LoVo (cell line): ENCODE data around the gene B3GNT2.

Experiments
- DNase-seq: peaks from one replicate; pipeline ENCODE4 v3.0.0-alpha.2; 2016; ENCODE audit warnings: low spot score

Gene B3GNT2

GRCh38 chr2:62205554-62205953, 9.6 kb downstream of the B3GNT2 start:
- DNase-seq = no peak

GRCh38 chr2:62206024-62206423, 10.1 kb downstream of the B3GNT2 start:
- DNase-seq = no peak

GRCh38 chr2:62207491-62207890, 11.6 kb downstream of the B3GNT2 start:
- no peak for DNase-seq

- DNase-seq = no peak
Measured at GRCh38 chr2:62208074-62208757, 12.3 kb downstream of the B3GNT2 start.

- DNase-seq = no peak
Measured at GRCh38 chr2:62208758-62209114, 12.8 kb downstream of the B3GNT2 start.

- DNase-seq = no peak
Measured at GRCh38 chr2:62209427-62209991, 13.6 kb downstream of the B3GNT2 start.

- DNase-seq = no peak
Measured at GRCh38 chr2:62215306-62216064, 19.6 kb downstream of the B3GNT2 start.

- DNase-seq = no peak
Measured at GRCh38 chr2:62216113-62216512, 20.2 kb downstream of the B3GNT2 start.

GRCh38 chr2:62216616-62217015, 20.7 kb downstream of the B3GNT2 start:
- DNase-seq = peak; percentile 8

GRCh38 chr2:62217421-62217820, 21.5 kb downstream of the B3GNT2 start:
- DNase-seq = no peak

GRCh38 chr2:62217970-62218369, 22.1 kb downstream of the B3GNT2 start:
- DNase-seq = no peak

GRCh38 chr2:62219407-62220159, 23.7 kb downstream of the B3GNT2 start:
- no peak for DNase-seq

GRCh38 chr2:62221141-62221540, 25.2 kb downstream of the B3GNT2 start:
- DNase-seq = no peak

GRCh38 chr2:62222171-62222570, 26.3 kb downstream of the B3GNT2 start:
- DNase-seq = no peak

- no peak for DNase-seq
Measured at GRCh38 chr2:62222674-62223073, 26.8 kb downstream of the B3GNT2 start.

GRCh38 chr2:62224976-62225375, 29.1 kb downstream of the B3GNT2 start:
- no peak for DNase-seq

- no peak for DNase-seq
Measured at GRCh38 chr2:62227386-62228075, 31.6 kb downstream of the B3GNT2 start.

- DNase-seq = no peak
Measured at GRCh38 chr2:62229082-62229605, 33.2 kb downstream of the B3GNT2 start.

- no peak for DNase-seq
Measured at GRCh38 chr2:62231541-62231940, 35.6 kb downstream of the B3GNT2 start.

GRCh38 chr2:62234755-62235655, 39.1 kb downstream of the B3GNT2 start:
- DNase-seq = no peak

- no peak for DNase-seq
Measured at GRCh38 chr2:62236499-62236898, 40.6 kb downstream of the B3GNT2 start.
